H1 (cell line): ENCODE measurements around the gene CNGB1. TPM values are rescaled to one million over a fixed set of nuclear protein-coding genes. Genes with fewer than 3 reads are reported as not detected.

Experiments
- CTCF ChIA-PET: fragments of 300-600 bp; sonication (Branson Sonifier 250); formaldehyde crosslinking; loops from one replicate; lab custom pipeline; 2021; ENCODE audit not compliant: partially characterized antibody; lab: Charles Lee
- POLR2A ChIA-PET: fragments of 300-600 bp; sonication (Branson Sonifier 250); formaldehyde crosslinking; loops from one replicate; lab custom pipeline; 2021; ENCODE audit warnings: inconsistent platforms; ENCODE audit not compliant: partially characterized antibody; lab: Charles Lee
- DNase-seq, 2 experiments: peaks; one replicate each; pipeline versions ENCODE4 v3.0.0 to v3.0.0-alpha.2; 2010 to 2022; ENCODE audit warnings: low spot score in 2 of 2, low read depth in 1 of 2, mixed read lengths in 1 of 2
- FAIRE-seq: peaks from 2 replicates; lab custom pipeline; 2011; peaks lifted over from hg19 to GRCh38; lab: Jason Lieb, UNC
- H2AFZ ChIP-seq: 2 replicates; pipeline ENCODE4 v1.8.1; 2012; ENCODE audit warnings: low read length, inconsistent platforms
- H2AK5ac ChIP-seq: 2 replicates; pipeline ENCODE4 v1.6.1; 2013; ENCODE audit warnings: low read depth, low read length
- H2BK120ac ChIP-seq: replicated peaks from 2 replicates; pipeline ENCODE3; 2013; ENCODE audit warnings: low read depth, low read length, inconsistent platforms
- H2BK12ac ChIP-seq: 2 replicates; pipeline ENCODE4 v1.6.1; 2013; ENCODE audit warnings: low read depth, low read length
- H2BK15ac ChIP-seq: 2 replicates; pipeline ENCODE4 v1.6.1; 2013; ENCODE audit warnings: low read length
- H2BK20ac ChIP-seq: 2 replicates; pipeline ENCODE4 v1.6.1; 2013; ENCODE audit warnings: low read length
- H2BK5ac ChIP-seq: 2 replicates; pipeline ENCODE4 v1.6.1; 2013; ENCODE audit warnings: low read depth, low read length
- H3K14ac ChIP-seq: 2 replicates; pipeline ENCODE4 v1.6.1; 2013; ENCODE audit warnings: inconsistent platforms; ENCODE audit not compliant: insufficient read length
- H3K18ac ChIP-seq: 2 replicates; pipeline ENCODE4 v1.6.1; 2013; ENCODE audit warnings: low read length; ENCODE audit errors: extremely low read depth
- H3K23ac ChIP-seq: 2 replicates; pipeline ENCODE4 v1.6.1; 2013; ENCODE audit warnings: inconsistent platforms; ENCODE audit not compliant: insufficient read length
- H3K23me2 ChIP-seq: 2 replicates; pipeline ENCODE4 v1.6.1; 2013; ENCODE audit warnings: low read depth, low read length
- H3K27ac ChIP-seq: 2 replicates; pipeline ENCODE4 v1.6.1; 2011; ENCODE audit warnings: low read depth, low read length, inconsistent platforms
- H3K27me3 ChIP-seq, 4 experiments: replicated peaks in 1 of 4; 1 replicate in 1 of 4; 2 replicates in 3 of 4; pipeline versions ENCODE4 v1.6.1 to v1.8.1; 2011 to 2013; ENCODE audit warnings: low read length in 3 of 4, mild to moderate bottlenecking in 3 of 4, inconsistent platforms in 2 of 4, mixed read lengths in 2 of 4, moderate library complexity in 1 of 4; ENCODE audit not compliant: control insufficient read depth in 3 of 4, insufficient read depth in 3 of 4; ENCODE audit errors: extremely low read depth in 1 of 4
- H3K36me3 ChIP-seq, 4 experiments: 2 replicates each; pipeline versions ENCODE4 v1.6.1 to v1.8.1; 2011 to 2013; ENCODE audit warnings: mild to moderate bottlenecking in 4 of 4, low read length in 3 of 4, moderate library complexity in 2 of 4, control low read depth in 1 of 4, inconsistent platforms in 1 of 4; ENCODE audit not compliant: insufficient read depth in 4 of 4, control insufficient read depth in 2 of 4
- H3K4ac ChIP-seq: replicated peaks from 2 replicates; pipeline ENCODE3; 2013; ENCODE audit warnings: low read length, low read depth, mixed read lengths, inconsistent platforms; ENCODE audit not compliant: insufficient read length
- H3K4me1 ChIP-seq, 4 experiments: replicated peaks in 1 of 4; 1 replicate in 1 of 4; 2 replicates in 3 of 4; pipeline versions ENCODE4 v1.6.1 to v1.8.1; 2011 to 2013; ENCODE audit warnings: low read length in 3 of 4, inconsistent platforms in 2 of 4, mixed read lengths in 1 of 4; ENCODE audit not compliant: insufficient read depth in 4 of 4, control insufficient read depth in 3 of 4
- H3K4me2 ChIP-seq, 2 experiments: 2 replicates each; pipeline versions ENCODE4 v1.6.1 to v1.8.1; 2011 to 2013; ENCODE audit warnings: low read depth in 2 of 2, low read length in 2 of 2, control low read depth in 1 of 2, inconsistent platforms in 1 of 2, mild to moderate bottlenecking in 1 of 2; ENCODE audit not compliant: insufficient read depth in 1 of 2
- H3K4me3 ChIP-seq, 4 experiments: fragments of 200-600, 300-600 bp in 1 of 4; sonication (generic), shearing (Covaris generic), sonication (Bioruptor Twin) in 1 of 4; 2 replicates each; pipeline versions ENCODE4 v1.5.1 to v1.8.1; 2011 to 2016; ENCODE audit warnings: low read length in 4 of 4, low read depth in 3 of 4, control low read depth in 2 of 4, inconsistent platforms in 2 of 4, mild to moderate bottlenecking in 2 of 4, mixed read lengths in 1 of 4, moderate library complexity in 1 of 4; ENCODE audit not compliant: insufficient read depth in 2 of 4; ENCODE audit errors: extremely low read depth in 1 of 4
- H3K56ac ChIP-seq: replicated peaks from 2 replicates; pipeline ENCODE3; 2013; ENCODE audit warnings: low read depth, mild to moderate bottlenecking, mixed read lengths, low read length, inconsistent platforms; ENCODE audit not compliant: insufficient read length
- H3K79me1 ChIP-seq: 2 replicates; pipeline ENCODE4 v1.6.1; 2013; ENCODE audit warnings: low read depth, low read length, control low read depth
- H3K79me2 ChIP-seq, 2 experiments: 2 replicates each; pipeline versions ENCODE4 v1.6.1 to v1.8.1; 2012 to 2013; ENCODE audit warnings: low read length in 2 of 2, mild to moderate bottlenecking in 2 of 2, inconsistent platforms in 1 of 2; ENCODE audit not compliant: insufficient read depth in 2 of 2, control insufficient read depth in 1 of 2
- H3K9ac ChIP-seq, 4 experiments: replicated peaks in 1 of 4; 1 replicate in 1 of 4; 2 replicates in 3 of 4; pipeline versions ENCODE4 v1.6.1 to v1.8.1; 2011 to 2013; ENCODE audit warnings: low read depth in 3 of 4, low read length in 3 of 4, control low read depth in 2 of 4, mild to moderate bottlenecking in 2 of 4, moderate library complexity in 2 of 4, inconsistent platforms in 1 of 4; ENCODE audit errors: extremely low read depth in 1 of 4
- H3K9me3 ChIP-seq, 2 experiments: 2 replicates each; pipeline versions ENCODE4 v1.6.1 to v1.8.1; 2012 to 2013; ENCODE audit warnings: mild to moderate bottlenecking in 2 of 2, moderate library complexity in 2 of 2, control low read depth in 1 of 2, inconsistent platforms in 1 of 2, low read depth in 1 of 2, low read length in 1 of 2, mixed read lengths in 1 of 2; ENCODE audit not compliant: insufficient read depth in 2 of 2
- H4K20me1 ChIP-seq, 2 experiments: replicated peaks in 1 of 2; 2 replicates each; pipeline versions ENCODE3 to v1.8.1; 2011 to 2013; ENCODE audit warnings: inconsistent platforms in 2 of 2, low read length in 2 of 2, mild to moderate bottlenecking in 1 of 2; ENCODE audit not compliant: insufficient read depth in 2 of 2, control insufficient read depth in 1 of 2
- H4K5ac ChIP-seq: 2 replicates; pipeline ENCODE4 v1.6.1; 2013; ENCODE audit warnings: low read length, low read depth, mixed read lengths, inconsistent platforms; ENCODE audit not compliant: insufficient read length
- H4K8ac ChIP-seq: 2 replicates; pipeline ENCODE4 v1.8.0; 2013; ENCODE audit warnings: mild to moderate bottlenecking, moderate library complexity, low read length, inconsistent platforms; ENCODE audit not compliant: insufficient read depth; ENCODE audit errors: extremely low read depth
- H4K91ac ChIP-seq: replicated peaks from 2 replicates; pipeline ENCODE3; 2013; ENCODE audit warnings: low read length, mixed read lengths, inconsistent platforms; ENCODE audit not compliant: insufficient read length
- BACH1 ChIP-seq: IDR thresholded peaks from 2 replicates; pipeline ENCODE4 v1.6.1; 2012; ENCODE audit warnings: low read length, improper control_type of control experiment
- CBX5 ChIP-seq: fragments of 300-800, 300-1000 bp; sonication (generic); IDR thresholded peaks from 2 replicates; pipeline ENCODE4 v1.7.1; 2016; ENCODE audit warnings: antibody characterized with exemption, low read length, low read depth
- CREB1 ChIP-seq: IDR thresholded peaks from 2 replicates; pipeline ENCODE4 v1.6.1; 2012; ENCODE audit warnings: inconsistent platforms
- EP300 ChIP-seq, 2 experiments: IDR thresholded peaks; 1 replicate in 1 of 2; 2 replicates in 1 of 2; pipeline ENCODE4 v1.6.1; 2011 to 2012; ENCODE audit warnings: low read depth in 2 of 2, low read length in 2 of 2, mild to moderate bottlenecking in 2 of 2, borderline replicate concordance in 1 of 2, inconsistent platforms in 1 of 2, moderate library complexity in 1 of 2
- GTF2F1 ChIP-seq: IDR thresholded peaks from 2 replicates; pipeline ENCODE4 v1.6.1; 2012; ENCODE audit warnings: low read depth, low read length, improper control_type of control experiment, borderline replicate concordance
- JUN ChIP-seq: IDR thresholded peaks from 2 replicates; pipeline ENCODE4 v1.6.1; 2011; ENCODE audit warnings: low read depth, mild to moderate bottlenecking, improper control_type of control experiment, low read length
- KDM1A ChIP-seq: fragments of 200-600, 300-600 bp; sonication (generic); IDR thresholded peaks from 2 replicates; pipeline ENCODE4 v1.7.1; 2016; ENCODE audit warnings: mild to moderate bottlenecking, low read length, borderline replicate concordance
- NANOG ChIP-seq: IDR thresholded peaks from 2 replicates; pipeline ENCODE4 v1.6.1; 2011; ENCODE audit warnings: low read length, low read depth, mild to moderate bottlenecking, inconsistent platforms; ENCODE audit not compliant: insufficient read depth, poor library complexity, severe bottlenecking
- POLR2A ChIP-seq, 2 experiments: IDR thresholded peaks; 1 replicate in 1 of 2; 2 replicates in 1 of 2; pipeline ENCODE4 v1.6.1; 2011; ENCODE audit warnings: low read depth in 2 of 2, low read length in 2 of 2, mild to moderate bottlenecking in 2 of 2; ENCODE audit errors: control extremely low read depth in 1 of 2
- RXRA ChIP-seq: IDR thresholded peaks from 2 replicates; pipeline ENCODE4 v1.6.1; 2011; ENCODE audit warnings: low read depth, mild to moderate bottlenecking, low read length, moderate library complexity; ENCODE audit not compliant: insufficient read depth
- SAP30 ChIP-seq: fragments of 300-600 bp; sonication (generic); IDR thresholded peaks from 2 replicates; pipeline ENCODE4 v1.7.1; 2012; ENCODE audit warnings: low read length, moderate library complexity, mild to moderate bottlenecking, inconsistent platforms; ENCODE audit not compliant: insufficient read depth, insufficient replicate concordance
- SIX5 ChIP-seq: IDR thresholded peaks from 2 replicates; pipeline ENCODE4 v1.6.1; 2011; ENCODE audit warnings: mild to moderate bottlenecking, low read depth, low read length
- SP4 ChIP-seq: IDR thresholded peaks from 2 replicates; pipeline ENCODE4 v1.6.1; 2012; ENCODE audit warnings: low read length, inconsistent platforms
- YY1 ChIP-seq: IDR thresholded peaks from 2 replicates; pipeline ENCODE4 v1.6.1; 2011; ENCODE audit warnings: low read depth, mild to moderate bottlenecking, low read length
- WGBS, 2 experiments: shearing (Covaris generic) in 1 of 2; methylation state at CpG; one replicate each; pipeline versions ENCODE4 v1.1.6 to v1.1.7; 2013 to 2015; ENCODE audit warnings: low lambda C conversion rate in 2 of 2, mixed read lengths in 2 of 2, inconsistent platforms in 1 of 2, low coverage in 1 of 2, missing lambda C conversion rate in 1 of 2; ENCODE audit not compliant: insufficient replicate concordance in 2 of 2, insufficient coverage in 1 of 2, insufficient read length in 1 of 2; ENCODE audit errors: extremely low coverage in 1 of 2, missing lambda C conversion rate in 1 of 2; 5-methylcytosine and 5-hydroxymethylcytosine counted together
- polyA plus RNA-seq, 7 experiments: library from polyadenylated mRNA; depleted of rRNA in 3 of 7; stranded (reverse) in 5 of 7; unstranded in 2 of 7; fragments of >200 nt in 5 of 7; fragments of 200-250 nt in 2 of 7; gene quantifications; 1 replicate in 5 of 7; 2 replicates in 1 of 7; 4 replicates in 1 of 7; pipeline versions ENCODE4 v1.2.1 to v1.2.3, GENCODE V29; 2011 to 2013; ENCODE audit warnings: missing spikeins in 2 of 7, mixed read lengths in 2 of 7
- total RNA-seq: library from RNA; stranded (reverse); fragmentation: NEBNext Ultra II Directional; extraction: Animal tissue kit (Norgen Biotek cat#: 25700); gene quantifications from 2 replicates; pipeline ENCODE4 v1.2.1, GENCODE V29; 2021

The CNGB1 gene
- total and polyA plus RNA-seq, 2 of the 8 experiments (the other 6 are each of a cell fraction or from before 2014, with no cell fraction given), result not detected

GRCh38 chr16:57893217-57893558, 77.7 kb downstream of the CNGB1 start:
- Histone ChIP-seq H2BK15ac (no peak overlapping the region), H3K79me2 (no peaks in the 10 kb centered on the region), H3K79me1 (no peaks in the 10 kb centered on the region), H3K18ac (no peak overlapping the region), H2BK20ac (no peak overlapping the region), H2AFZ (no peak overlapping the region), H2BK12ac (no peak overlapping the region), H3K23ac (no peak overlapping the region), H3K4me1 (peaks cover 0 to 5% (median under 1%) of the 10 kb centered on the region in 4 experiments; a peak in 2 of 7 replicates), H3K56ac (no peak overlapping the region), H3K4me3 (no peak overlapping the region), H3K4me2 (no peak overlapping the region), H4K5ac (no peak overlapping the region), H2BK120ac (no peak overlapping the region), H2AK5ac (no peak overlapping the region), H4K8ac (no peak overlapping the region), H3K14ac (no peak overlapping the region), H2BK5ac (no peak overlapping the region), H3K9ac (no peak overlapping the region), H3K36me3 (no peaks in the 10 kb centered on the region), H3K9me3 (no peaks in the 10 kb centered on the region), H3K27me3 (no peaks in the 10 kb centered on the region), H3K27ac (no peak overlapping the region), H4K91ac (no peak overlapping the region), H3K4ac (no peak overlapping the region), H3K23me2 (no peaks in the 10 kb centered on the region), H4K20me1 (no peaks in the 10 kb centered on the region)
- CTCF ChIA-PET, result interaction anchor here (0.8 to 1.7 kb wide), 6 partner anchors 8 to 117 kb away, joined by 3 to 5 read pairs (median 4); no protein-coding TSS in a partner anchor
- POLR2A ChIA-PET, result interaction anchor here (0.8 kb wide), 1 partner anchor 112 kb away, joined by 3 read pairs; no protein-coding TSS in a partner anchor
- TF ChIP-seq BACH1, result no peak
- TF ChIP-seq CBX5, result no peak
- TF ChIP-seq SIX5, result no peak
- TF ChIP-seq JUN, result no peak
- no peak for TF ChIP-seq POLR2A (IDR thresholded peaks at IDR 0.05; ENCODE audit: control extremely low read depth in 1 of 2, low read depth in 2 of 2, low read length in 2 of 2)
- no peak for TF ChIP-seq SP4
- TF ChIP-seq YY1, result no peak
- TF ChIP-seq GTF2F1, result no peak
- TF ChIP-seq KDM1A, result no peak
- no peak for TF ChIP-seq EP300 (IDR thresholded peaks at IDR 0.05; ENCODE audit: borderline replicate concordance in 1 of 2, low read depth in 2 of 2, low read length in 2 of 2)
- no peak for TF ChIP-seq RXRA
- TF ChIP-seq CREB1, result no peak
- no peak for TF ChIP-seq SAP30
- no peak for TF ChIP-seq NANOG
- 79% methylated on average over 5 of the region's 5 CpGs; no CpG with 5 or more reads in 1 of the 2 experiments for WGBS, 2 experiments
- no peak for FAIRE-seq
- no peak for DNase-seq
